ENCODE measurements around the gene NACC2. TPM values are rescaled to one million over a fixed set of nuclear protein-coding genes. Genes with fewer than 3 reads are reported as not detected.
"Not testable (repeated sequence)": the region's sequence is repeated elsewhere in the genome, so short reads cannot be mapped to it uniquely, and the experiment has no call there.

Gene NACC2
- total RNA-seq, 6 experiments from 2014 or later, result 38.2 to 46.7 (median 40.2) TPM

- peak; percentile 38 for DNase-seq
- TF ChIP-seq CTCF (IDR thresholded peaks at IDR 0.05), result no peak
- Mint-ChIP-seq H3K27me3 (ENCODE audit: insufficient read depth) (peaks cover 9% of the 10 kb centered on the region), H3K9me3 (no peaks in the 10 kb centered on the region), H3K36me3 (ENCODE audit: low read depth) (no peaks in the 10 kb centered on the region), H3K4me3 (no peak overlapping the region), H3K4me1 (ENCODE audit: low read depth) (peaks cover 16% of the 10 kb centered on the region), H3K27ac (no peak overlapping the region)
These were observed 123.8 kb downstream of the NACC2 start for GRCh38 chr9:135971111-135971766.

GRCh38 chr9:135970128-135970815 is 124.8 kb downstream of the NACC2 start:
- Mint-ChIP-seq H3K36me3 (ENCODE audit: low read depth) (no peaks in the 10 kb centered on the region), H3K4me1 (ENCODE audit: low read depth) (peaks cover 14% of the 10 kb centered on the region; the same call in 1 of the 2 replicates), H3K9me3 (no peaks in the 10 kb centered on the region), H3K4me3 (no peak overlapping the region), H3K27me3 (ENCODE audit: insufficient read depth) (peaks cover 9% of the 10 kb centered on the region), H3K27ac (no peak overlapping the region)
- no peak for DNase-seq
- TF ChIP-seq CTCF (IDR thresholded peaks at IDR 0.05), result no peak

GRCh38 chr9:135969064-135969683 is 125.9 kb downstream of the NACC2 start:
- Mint-ChIP-seq H3K36me3 (ENCODE audit: low read depth) (no peaks in the 10 kb centered on the region), H3K4me1 (ENCODE audit: low read depth) (peaks cover 14% of the 10 kb centered on the region; the same call in 1 of the 2 replicates), H3K27ac (no peak overlapping the region), H3K4me3 (no peak overlapping the region), H3K27me3 (ENCODE audit: insufficient read depth) (peaks cover 9% of the 10 kb centered on the region), H3K9me3 (no peaks in the 10 kb centered on the region)
- no peak for DNase-seq
- TF ChIP-seq CTCF (IDR thresholded peaks at IDR 0.05), result no peak

- no peak overlapping the region for H3K4me3 Mint-ChIP-seq
- no peaks in the 10 kb centered on the region for H3K36me3 Mint-ChIP-seq (ENCODE audit: low read depth)
- H3K9me3 Mint-ChIP-seq, result no peaks in the 10 kb centered on the region
- H3K27ac Mint-ChIP-seq, result no peak overlapping the region
- H3K4me1 Mint-ChIP-seq (ENCODE audit: low read depth), result peaks cover 14% of the 10 kb centered on the region; the same call in 1 of the 2 replicates
- H3K27me3 Mint-ChIP-seq (ENCODE audit: insufficient read depth), result peaks cover 10% of the 10 kb centered on the region
- DNase-seq, result no peak
- TF ChIP-seq CTCF (IDR thresholded peaks at IDR 0.05), result no peak
These were observed 126.5 kb downstream of the NACC2 start for GRCh38 chr9:135968601-135969000.

GRCh38 chr9:135968083-135968476 is 127.0 kb downstream of the NACC2 start:
- peaks cover 11% of the 10 kb centered on the region for H3K27me3 Mint-ChIP-seq (ENCODE audit: insufficient read depth)
- H3K4me1 Mint-ChIP-seq (ENCODE audit: low read depth), result peaks cover 14% of the 10 kb centered on the region; the same call in 1 of the 2 replicates
- no peak overlapping the region for H3K4me3 Mint-ChIP-seq
- no peak for TF ChIP-seq CTCF (IDR thresholded peaks at IDR 0.05)
- no peak for DNase-seq
- no peaks in the 10 kb centered on the region for H3K36me3 Mint-ChIP-seq (ENCODE audit: low read depth)
- no peaks in the 10 kb centered on the region for H3K9me3 Mint-ChIP-seq
- no peak overlapping the region for H3K27ac Mint-ChIP-seq

- not testable (repeated sequence) for H3K27ac Mint-ChIP-seq; DNase-seq; H3K36me3 Mint-ChIP-seq (ENCODE audit: low read depth); H3K4me3 Mint-ChIP-seq; H3K9me3 Mint-ChIP-seq
- H3K27me3 Mint-ChIP-seq (ENCODE audit: insufficient read depth), result peaks cover 17% of the 10 kb centered on the region
- H3K4me1 Mint-ChIP-seq (ENCODE audit: low read depth), result peaks cover 24% of the 10 kb centered on the region
These were observed 128.2 kb downstream of the NACC2 start for GRCh38 chr9:135966916-135967260.

All from HFFc6 (cell line).